Measurements from ENCODE around the gene LGI4. TPM values are rescaled to one million over a fixed set of nuclear protein-coding genes. Genes with fewer than 3 reads are reported as not detected.

LGI4 gene
- total RNA-seq, 1 experiment from 2014 or later = 3.2 TPM

DNA sequence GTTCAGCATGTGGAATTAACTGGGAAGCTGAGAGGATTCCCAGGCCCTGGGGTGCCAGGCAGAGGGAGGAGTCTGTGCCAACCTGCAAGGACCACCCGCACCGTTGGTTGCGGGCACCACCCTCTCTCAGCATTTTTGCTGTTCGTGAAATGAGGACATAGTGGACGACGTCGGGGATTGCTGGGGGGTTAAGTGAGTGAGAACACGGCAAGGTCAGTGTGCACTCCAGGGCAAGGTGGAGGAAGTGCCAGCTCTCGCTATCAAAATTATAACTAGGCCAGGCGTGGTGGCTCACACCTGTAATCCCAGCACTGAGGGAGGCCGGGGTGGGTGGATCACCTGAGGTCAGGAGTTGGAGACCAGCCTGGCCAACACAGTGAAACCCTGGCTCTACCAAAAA is 17.1 kb downstream of the LGI4 start:
- no peak overlapping the region for H2BK120ac ChIP-seq (ENCODE audit: low read depth, low read length, poor library complexity, severe bottlenecking)
- Mint-ChIP-seq H3K9me3 (no peaks in the 10 kb centered on the region), H3K27me3 (ENCODE audit: low read depth) (peaks cover 9% of the 10 kb centered on the region), H3K4me3 (no peak overlapping the region; a peak in 1 of 5 replicates), H3K27ac (no peak overlapping the region), H3K4me1 (peaks cover 37 to 50% of the 10 kb centered on the region in 2 experiments), H3K36me3 (ENCODE audit: insufficient read depth in 1 of 3, low read depth in 3 of 3) (no peaks in the 10 kb centered on the region)
- H3K27me3 ChIP-seq (ENCODE audit: insufficient read depth, low read length) = no peaks in the 10 kb centered on the region
- no peaks in the 10 kb centered on the region for H3K79me2 ChIP-seq (ENCODE audit: insufficient read depth, low read length)
- H3K18ac ChIP-seq (ENCODE audit: insufficient read length, low read depth, low read length) = no peak overlapping the region
- no peak overlapping the region for H3K56ac ChIP-seq (ENCODE audit: insufficient read length, low read depth, low read length)
- no peak overlapping the region for H4K5ac ChIP-seq (ENCODE audit: insufficient read length, low read depth, low read length)
- H2AK5ac ChIP-seq (ENCODE audit: insufficient read length, low read length) = no peak overlapping the region
- no peaks in the 10 kb centered on the region for H3K79me1 ChIP-seq (ENCODE audit: insufficient read depth, low read depth, low read length, poor library complexity, severe bottlenecking)
- no peak overlapping the region for H3K4ac ChIP-seq (ENCODE audit: low read depth, low read length)
- H3K4me2 ChIP-seq (ENCODE audit: insufficient read depth, insufficient read length, low read length) = no peak overlapping the region
- WGBS (ENCODE audit: extremely low coverage, insufficient read length, low lambda C conversion rate) = no CpG with 5 or more reads among the region's 11 CpGs
- H3K4me1 ChIP-seq (ENCODE audit: insufficient read depth, low read length) = no peaks in the 10 kb centered on the region
- H3K27ac ChIP-seq (ENCODE audit: insufficient read length, low read depth, low read length) = no peak overlapping the region
- no peak overlapping the region for H3T11ph ChIP-seq (ENCODE audit: low read length)
- H2AFZ ChIP-seq (ENCODE audit: low read length) = no peak overlapping the region
- no peak overlapping the region for H3K23ac ChIP-seq (ENCODE audit: insufficient read length, low read depth, low read length)
- no peak overlapping the region for H3K14ac ChIP-seq (ENCODE audit: insufficient read depth, low read length)
- H4K91ac ChIP-seq (ENCODE audit: insufficient read length, low read depth, low read length) = no peak overlapping the region
- H2BK20ac ChIP-seq (ENCODE audit: low read depth, low read length, poor library complexity, severe bottlenecking) = no peak overlapping the region
- TF ChIP-seq, protein P1, sequence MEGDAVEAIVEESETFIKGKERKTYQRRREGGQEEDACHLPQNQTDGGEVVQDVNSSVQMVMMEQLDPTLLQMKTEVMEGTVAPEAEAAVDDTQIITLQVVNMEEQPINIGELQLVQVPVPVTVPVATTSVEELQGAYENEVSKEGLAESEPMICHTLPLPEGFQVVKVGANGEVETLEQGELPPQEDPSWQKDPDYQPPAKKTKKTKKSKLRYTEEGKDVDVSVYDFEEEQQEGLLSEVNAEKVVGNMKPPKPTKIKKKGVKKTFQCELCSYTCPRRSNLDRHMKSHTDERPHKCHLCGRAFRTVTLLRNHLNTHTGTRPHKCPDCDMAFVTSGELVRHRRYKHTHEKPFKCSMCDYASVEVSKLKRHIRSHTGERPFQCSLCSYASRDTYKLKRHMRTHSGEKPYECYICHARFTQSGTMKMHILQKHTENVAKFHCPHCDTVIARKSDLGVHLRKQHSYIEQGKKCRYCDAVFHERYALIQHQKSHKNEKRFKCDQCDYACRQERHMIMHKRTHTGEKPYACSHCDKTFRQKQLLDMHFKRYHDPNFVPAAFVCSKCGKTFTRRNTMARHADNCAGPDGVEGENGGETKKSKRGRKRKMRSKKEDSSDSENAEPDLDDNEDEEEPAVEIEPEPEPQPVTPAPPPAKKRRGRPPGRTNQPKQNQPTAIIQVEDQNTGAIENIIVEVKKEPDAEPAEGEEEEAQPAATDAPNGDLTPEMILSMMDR (conservative IDR thresholded peaks at IDR 0.05) = no peak
- H2BK12ac ChIP-seq (ENCODE audit: insufficient read length, low read depth, low read length) = no peak overlapping the region
- no peak overlapping the region for H3K9ac ChIP-seq (ENCODE audit: extremely low read depth, insufficient read length, low read length)
- no peak overlapping the region for H2BK5ac ChIP-seq (ENCODE audit: insufficient read length, low read length)
- no peak for DNase-seq
- no peaks in the 10 kb centered on the region for H3K9me3 ChIP-seq (ENCODE audit: control insufficient read depth, low read depth, low read length)
- H4K20me1 ChIP-seq (ENCODE audit: control insufficient read depth, insufficient read depth, insufficient read length) = no peaks in the 10 kb centered on the region
- H4K8ac ChIP-seq (replicated peaks; ENCODE audit: insufficient read length, low read depth, low read length) = no peak overlapping the region
- no peak overlapping the region for H2BK15ac ChIP-seq (ENCODE audit: low read depth, low read length)
- H3K23me2 ChIP-seq (ENCODE audit: insufficient read length, low read depth, low read length, poor library complexity, severe bottlenecking) = no peaks in the 10 kb centered on the region
